Keratinocyte (primary cell): ENCODE data around the gene ADD2.

ENCODE experiments used
- EZH2 ChIP-seq: IDR thresholded peaks from one replicate; pipeline ENCODE4 v1.6.1; 2012; ENCODE audit warnings: inconsistent platforms, mild to moderate bottlenecking, low read length, moderate library complexity
- TF ChIP-seq, protein P1 (sequence below), 3 experiments: IDR thresholded peaks in 1 of 3; conservative IDR thresholded peaks in 1 of 3; optimal IDR thresholded peaks in 1 of 3; 2 replicates in 2 of 3; 3 replicates in 1 of 3; pipeline versions ENCODE3 to v1.5.1; 2011; ENCODE audit warnings: low read length in 3 of 3, mild to moderate bottlenecking in 3 of 3, moderate library complexity in 2 of 3, control low read depth in 1 of 3, inconsistent platforms in 1 of 3; ENCODE audit not compliant: insufficient read depth in 2 of 3; ENCODE audit errors: extremely low read depth in 1 of 3

DNA sequence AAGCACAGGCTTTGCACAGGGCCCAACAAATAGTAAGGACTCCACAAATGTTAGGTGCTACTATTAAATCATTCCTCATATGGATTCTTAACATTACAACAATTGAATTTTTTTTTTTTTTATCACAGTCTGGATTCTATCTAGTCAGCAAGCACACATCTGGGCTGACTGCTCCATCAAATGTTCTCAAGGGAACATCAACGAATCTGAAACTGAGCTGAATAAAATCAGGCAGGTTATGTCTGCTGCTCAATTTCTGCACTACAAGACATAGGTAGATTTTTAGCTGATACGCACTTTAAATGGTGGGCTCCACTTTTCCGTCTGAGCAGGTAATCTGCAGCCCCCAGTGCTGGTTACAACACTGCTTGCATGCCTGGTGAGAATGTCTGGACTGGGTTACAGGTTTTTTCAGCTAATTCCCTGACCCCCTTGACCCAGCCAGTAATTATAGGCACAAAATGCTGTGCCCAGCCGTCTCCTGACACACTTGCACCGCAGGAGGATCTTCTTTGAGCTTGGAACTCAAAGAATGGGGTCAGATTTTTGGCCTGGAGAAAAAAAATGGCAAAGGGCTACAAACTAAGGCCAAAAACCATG is 44.6 kb downstream of the ADD2 start:
- TF ChIP-seq, protein P1, sequence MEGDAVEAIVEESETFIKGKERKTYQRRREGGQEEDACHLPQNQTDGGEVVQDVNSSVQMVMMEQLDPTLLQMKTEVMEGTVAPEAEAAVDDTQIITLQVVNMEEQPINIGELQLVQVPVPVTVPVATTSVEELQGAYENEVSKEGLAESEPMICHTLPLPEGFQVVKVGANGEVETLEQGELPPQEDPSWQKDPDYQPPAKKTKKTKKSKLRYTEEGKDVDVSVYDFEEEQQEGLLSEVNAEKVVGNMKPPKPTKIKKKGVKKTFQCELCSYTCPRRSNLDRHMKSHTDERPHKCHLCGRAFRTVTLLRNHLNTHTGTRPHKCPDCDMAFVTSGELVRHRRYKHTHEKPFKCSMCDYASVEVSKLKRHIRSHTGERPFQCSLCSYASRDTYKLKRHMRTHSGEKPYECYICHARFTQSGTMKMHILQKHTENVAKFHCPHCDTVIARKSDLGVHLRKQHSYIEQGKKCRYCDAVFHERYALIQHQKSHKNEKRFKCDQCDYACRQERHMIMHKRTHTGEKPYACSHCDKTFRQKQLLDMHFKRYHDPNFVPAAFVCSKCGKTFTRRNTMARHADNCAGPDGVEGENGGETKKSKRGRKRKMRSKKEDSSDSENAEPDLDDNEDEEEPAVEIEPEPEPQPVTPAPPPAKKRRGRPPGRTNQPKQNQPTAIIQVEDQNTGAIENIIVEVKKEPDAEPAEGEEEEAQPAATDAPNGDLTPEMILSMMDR (optimal IDR thresholded peaks at IDR 0.05 in 1 of 3, IDR thresholded peaks at IDR 0.05 in 1 of 3, conservative IDR thresholded peaks at IDR 0.05 in 1 of 3; ENCODE audit: extremely low read depth in 1 of 3, insufficient read depth in 2 of 3, low read length in 3 of 3) = no peak
- no peak for TF ChIP-seq EZH2
